ENCODE data around the gene TFDP1.

Gene TFDP1

DNA sequence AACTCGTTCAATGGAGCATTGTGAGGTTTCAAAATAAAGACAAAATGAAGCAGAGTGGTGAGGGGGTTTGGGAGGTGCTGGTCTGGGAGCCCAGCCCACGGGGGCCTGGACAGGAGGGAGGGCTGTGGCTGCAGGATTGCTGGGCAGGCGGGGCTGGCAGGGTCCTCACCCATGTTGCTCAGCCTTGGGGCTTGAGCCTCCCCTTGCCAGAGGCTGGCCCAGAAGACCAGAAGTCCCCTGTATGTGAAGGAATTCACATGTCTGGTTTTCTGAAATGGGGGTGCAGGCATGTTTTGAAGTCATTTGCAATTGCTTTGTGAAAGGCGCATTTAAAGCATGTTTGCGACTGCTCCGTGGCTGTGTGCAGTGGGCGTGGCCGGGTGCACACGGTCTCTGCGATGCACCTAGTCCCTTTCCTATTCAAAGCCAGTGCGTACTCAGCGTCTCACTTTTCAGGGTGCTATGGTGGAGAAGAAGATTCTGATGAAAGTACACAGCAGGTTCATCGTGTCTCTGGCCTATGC lies 84.7 kb downstream of the TFDP1 start:
- DNase-seq = no peak

DNA sequence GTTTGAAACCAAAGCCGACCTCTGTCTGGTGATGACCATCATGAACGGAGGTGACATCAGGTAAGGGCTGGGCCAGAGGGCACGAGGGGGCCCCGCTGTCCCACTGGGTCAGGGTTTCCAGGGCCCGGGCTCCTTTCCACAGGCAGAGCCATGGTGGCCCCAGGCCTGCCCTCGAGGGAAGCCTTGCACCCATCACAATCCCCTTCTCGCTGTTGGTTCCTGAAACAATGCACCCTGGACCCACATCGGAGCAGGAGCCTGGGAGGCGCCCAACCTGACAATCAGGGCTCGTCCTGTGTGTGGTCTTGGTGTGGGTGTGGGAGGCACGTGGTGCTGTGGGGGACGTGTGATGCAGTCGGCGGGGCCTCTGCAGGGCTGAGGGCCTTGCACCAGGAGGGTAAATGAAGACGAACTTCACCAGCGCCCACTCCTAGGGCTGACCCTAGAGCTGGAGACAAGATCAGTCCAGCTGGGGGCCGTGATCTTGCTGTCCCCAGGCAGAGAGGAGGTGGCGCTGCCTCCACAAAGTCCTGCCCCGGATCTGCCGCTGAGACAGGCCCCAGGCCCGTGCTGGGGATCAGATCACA lies 85.3 kb downstream of the TFDP1 start:
- DNase-seq = no peak

DNA sequence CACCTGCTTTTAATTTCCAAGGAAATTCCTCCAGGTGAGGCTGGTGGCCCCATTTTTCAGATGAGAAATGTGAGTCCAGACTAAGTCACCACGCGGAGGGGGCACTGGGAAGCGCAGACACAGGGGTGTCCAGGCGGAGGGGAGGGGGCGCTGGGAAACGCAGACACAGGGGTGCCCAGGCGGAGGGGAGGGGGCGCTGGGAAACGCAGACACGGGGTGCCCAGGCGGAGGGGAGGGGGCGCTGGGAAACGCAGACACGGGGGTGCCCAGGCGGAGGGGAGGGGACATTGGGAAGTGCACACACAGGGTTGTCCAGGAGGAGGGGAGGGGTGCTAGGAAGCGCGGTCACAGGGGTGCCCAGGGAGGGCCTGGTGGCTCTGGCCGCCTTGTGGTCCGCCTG lies 86.0 kb downstream of the TFDP1 start:
- DNase-seq = no peak

DNA sequence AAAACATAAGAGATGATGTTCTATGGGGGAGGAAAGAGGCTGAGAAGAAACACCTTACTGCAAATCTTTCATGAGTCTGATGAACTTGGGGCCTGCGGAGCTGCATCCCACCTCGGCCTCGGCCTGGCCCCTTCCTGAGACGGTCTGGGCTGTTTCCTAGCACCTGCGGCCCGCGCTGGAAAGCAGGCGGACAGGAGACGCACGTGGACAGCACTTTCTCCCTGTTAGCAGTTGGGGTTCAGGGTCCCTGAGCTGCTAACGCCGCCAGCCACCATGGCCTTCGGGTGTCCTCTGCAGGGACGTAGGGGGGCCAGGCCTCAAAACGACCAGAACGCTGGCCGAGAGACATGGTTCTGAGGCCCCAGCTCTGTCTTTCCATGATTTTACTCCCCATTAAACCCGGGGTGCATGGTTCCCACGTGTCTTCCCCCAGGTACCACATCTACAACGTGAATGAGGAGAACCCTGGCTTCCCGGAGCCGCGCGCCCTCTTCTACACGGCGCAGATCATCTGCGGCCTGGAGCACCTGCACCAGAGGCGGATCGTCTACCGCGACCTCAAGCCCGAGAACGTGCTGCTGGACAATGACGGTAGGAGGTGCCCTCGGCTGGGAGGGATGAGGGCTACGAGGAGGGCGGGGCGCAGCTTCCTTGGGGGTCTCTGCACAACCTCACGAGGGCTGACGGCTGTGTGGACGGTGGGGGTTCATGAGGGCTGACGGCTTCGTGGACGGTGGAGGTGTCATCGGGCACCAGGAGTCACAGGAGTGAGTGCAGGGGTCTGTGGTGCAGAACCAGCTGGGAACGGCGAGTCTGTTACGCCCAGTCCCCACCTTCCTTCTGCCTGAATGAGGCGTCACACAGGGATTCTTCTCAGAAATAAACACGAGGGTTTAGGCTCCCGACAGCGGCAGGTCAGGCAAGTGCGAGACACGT lies 86.8 kb downstream of the TFDP1 start:
- no peak for DNase-seq

DNA sequence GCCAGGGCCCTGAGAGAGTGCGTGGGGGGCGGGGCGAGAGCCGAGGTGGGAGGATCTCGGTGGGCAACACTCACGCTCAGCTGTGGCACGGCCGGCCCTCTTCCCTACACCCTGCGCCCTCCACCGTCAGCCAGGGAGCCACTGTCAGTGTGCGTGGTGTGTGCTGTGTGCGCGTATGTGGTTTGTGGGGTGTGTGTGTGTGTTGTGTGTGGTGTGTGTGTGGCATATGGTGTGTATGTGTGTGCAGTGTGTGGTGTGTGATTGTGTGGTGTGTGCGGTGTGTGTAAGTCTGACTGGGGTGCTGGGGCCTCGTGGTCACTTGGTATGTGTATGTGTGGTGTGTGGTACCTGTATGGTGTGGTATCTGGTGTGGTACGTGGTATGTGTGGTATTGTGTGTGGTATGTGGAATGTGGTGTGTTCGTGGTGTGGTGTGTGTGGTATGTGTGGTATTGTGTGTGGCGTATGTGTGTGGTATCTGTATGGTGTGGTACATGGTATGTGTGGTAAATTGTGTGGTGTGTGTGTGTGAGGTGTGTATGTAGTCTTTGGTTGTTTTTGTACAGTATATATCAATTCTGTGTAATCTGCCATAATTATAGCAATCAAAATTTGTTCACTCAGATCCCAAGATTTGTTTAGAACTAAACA lies 87.6 kb downstream of the TFDP1 start:
- no peak for DNase-seq
